ENCODE data around the gene FAM177B.
"Not testable (repeated sequence)": the region's sequence is repeated elsewhere in the genome, so short reads cannot be mapped to it uniquely, and the experiment has no call there.

Gene FAM177B

DNA sequence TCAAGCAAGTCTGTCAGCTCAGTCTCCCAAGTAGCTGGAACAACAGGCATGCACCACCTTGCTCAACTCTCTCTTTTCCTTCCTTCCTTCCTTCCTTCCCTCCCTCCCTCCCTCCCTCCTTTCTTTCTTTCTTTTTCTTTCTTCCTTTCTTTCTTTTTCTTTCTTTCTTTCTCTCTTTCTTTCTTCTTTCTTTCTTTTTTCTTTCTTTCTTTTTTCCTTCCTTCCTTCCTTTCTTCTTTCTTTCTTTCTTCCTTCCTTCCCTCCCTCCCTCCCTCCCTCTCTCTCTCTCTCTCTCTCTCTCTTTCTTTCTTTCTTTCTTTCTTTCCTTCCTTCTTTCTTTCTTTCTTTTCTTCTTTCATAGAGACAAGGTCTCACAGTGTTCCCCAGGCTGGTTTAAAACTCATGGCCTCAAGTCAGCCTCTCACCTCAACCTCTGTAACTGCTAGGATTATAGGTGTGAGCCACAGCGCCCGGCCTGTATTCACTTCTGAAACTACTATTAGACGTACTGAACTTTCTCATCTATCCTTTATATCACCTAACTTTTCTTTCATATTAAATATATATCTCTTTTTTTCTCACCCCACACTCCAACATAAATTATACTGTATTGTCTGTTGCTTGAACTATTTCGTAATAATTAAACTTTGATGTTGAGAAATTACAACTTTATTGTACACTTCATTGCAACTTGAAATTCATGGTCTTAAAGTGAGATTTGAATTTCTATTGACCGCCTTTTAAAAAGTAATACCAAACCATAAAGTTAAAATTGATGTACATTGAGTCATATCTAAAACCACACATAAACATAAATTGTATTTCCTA lies 4.8 kb downstream of the FAM177B start:
- not testable (repeated sequence) for DNase-seq

DNA sequence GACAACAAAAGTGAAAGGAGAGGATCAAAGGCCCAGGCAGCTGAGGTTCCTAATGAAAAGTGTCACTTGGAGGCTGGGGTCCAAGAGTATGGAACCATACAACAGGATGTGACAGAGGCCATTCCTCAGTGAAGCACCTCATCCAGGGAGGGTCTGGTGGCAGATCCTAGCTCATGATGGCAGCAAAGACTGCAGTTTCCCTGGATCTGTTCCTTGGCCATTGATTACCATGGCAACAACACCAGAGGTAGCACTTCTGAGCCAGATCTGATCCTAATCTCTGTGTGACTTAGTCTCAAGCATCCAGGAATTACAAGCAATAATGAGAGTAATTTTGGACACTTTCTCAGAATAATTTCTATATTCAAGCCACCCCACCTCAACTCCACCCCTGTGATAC lies 12.9 kb downstream of the FAM177B start:
- DNase-seq, result no peak

DNA sequence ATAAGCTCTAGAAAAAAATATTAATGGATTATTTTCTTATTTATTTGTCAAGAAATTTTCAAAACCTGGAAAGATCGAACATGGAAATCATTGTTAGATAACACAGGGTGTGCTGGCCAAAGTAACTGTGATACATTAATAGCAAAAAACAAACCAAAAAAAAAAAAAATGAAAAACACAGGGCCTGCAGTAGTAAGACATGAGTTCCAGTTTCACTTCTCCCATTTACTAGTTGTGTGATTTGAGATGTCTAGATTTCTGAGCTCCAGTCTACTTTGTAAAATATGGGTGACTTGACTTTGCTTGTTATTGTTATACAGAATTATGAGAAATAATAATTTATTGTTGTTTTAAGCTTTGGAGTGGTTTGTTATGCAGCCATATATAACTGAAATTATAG lies 13.6 kb downstream of the FAM177B start:
- no peak for DNase-seq

DNA sequence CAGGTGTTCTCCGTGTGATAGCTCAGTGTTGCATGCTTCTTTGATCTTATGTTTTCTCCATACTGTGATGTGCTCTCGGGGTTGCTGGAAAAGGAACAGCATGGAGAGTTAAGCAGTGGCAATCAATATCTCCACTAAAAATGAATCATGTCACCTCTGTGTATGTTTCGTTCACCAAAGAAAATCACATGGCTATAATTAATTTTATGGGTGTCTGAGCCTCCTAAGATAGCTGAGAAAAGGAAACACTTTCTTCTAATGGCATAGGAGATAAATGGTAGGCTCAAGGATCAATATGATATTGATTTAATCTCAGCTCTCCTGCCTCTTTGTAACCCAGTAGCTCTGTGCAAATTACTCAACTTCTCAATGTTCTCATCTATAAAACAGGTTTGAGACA lies 14.3 kb downstream of the FAM177B start:
- no peak for DNase-seq

DNA sequence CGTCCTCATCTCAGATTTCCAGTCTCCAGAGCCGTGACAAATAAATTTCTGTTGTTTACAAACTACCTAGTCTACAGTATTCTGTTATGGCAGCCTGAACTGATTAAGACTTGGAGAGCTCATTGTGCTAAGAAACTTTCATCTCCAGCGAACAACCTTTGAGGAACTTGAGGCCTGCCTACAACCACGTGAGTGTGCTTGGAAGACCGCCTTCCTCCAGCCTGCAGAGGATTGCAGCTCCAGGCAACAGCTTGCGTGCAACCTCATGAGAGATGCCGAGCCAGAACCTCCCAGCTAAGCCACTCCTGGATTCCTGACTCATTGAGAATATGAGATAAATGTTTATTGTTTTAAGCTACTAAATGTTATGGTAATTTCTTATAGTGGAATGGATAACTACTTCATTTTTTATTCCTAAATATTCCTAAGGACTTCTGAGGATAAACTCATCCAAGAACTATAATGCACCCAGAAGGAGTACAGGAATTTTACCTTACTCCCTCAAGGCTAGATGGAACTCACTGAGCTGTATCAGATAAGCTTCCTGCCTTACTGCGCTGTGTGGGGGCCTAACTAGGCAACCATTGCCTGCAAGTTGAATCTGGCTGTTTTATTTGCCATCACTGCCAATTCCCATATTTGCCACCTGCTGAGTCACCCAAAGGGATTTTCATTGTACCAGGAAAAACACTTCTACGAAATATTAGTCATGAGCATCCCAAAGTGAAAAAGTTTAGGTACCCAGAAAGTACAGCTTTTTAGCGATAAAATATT lies 17.6 kb downstream of the FAM177B start:
- peak; percentile 88 for DNase-seq

DNA sequence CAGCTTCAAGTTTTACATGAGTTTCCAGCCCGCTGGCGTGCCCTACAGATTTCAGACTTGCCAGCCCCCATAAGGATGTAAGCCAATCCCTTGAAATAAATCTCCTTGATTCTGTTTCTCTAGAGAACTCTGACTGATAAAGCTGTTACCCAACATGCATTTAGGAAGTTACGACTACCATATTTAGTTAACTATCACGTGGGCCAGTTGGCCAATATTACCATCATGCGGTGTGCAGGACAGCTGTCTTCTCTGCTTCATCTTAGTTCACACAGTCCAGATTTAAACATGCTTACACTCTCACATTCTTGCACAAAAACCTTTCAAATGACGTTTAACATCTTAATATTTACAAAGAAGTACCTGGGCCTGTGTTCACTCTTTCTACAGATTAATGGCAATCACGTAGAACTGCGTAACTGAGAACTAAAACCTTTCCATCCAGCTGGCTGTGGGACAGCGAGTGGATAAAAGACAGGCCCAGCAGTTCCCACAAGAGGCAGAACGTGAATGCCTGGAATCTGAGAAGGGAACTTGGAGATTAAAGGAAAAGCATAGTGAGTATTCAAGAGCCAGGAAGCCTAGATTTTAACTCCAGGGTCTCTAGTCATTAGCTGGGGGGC lies 20.8 kb downstream of the FAM177B start:
- no peak for DNase-seq

DNA sequence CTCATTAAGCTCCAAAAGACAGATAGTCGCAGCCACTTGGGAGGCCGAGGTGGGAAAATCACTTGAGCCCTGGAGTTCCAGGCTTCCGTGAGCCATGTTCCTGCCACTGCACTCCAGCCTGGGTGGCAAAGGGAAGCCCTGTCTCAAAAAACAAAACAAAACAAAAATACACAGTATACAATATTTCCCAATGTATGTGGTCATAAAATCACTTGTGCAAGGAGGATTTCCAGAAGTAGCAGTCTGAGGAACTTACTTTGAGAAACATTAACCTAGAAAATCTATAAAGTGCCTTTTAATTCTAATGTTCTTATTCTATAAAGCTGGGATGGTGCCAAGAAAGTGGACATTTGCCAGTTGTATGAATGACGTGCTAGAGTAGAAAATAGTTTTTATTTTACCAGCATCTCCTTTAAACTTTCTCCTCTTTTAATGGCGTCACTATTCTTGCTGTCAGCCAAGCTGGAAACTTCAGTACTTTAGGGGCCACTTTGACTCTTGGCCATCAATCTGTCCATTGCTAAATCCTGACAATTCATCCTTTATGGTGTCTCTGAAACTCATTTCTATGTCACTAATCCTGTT lies 22.5 kb downstream of the FAM177B start:
- no peak for DNase-seq

DNA sequence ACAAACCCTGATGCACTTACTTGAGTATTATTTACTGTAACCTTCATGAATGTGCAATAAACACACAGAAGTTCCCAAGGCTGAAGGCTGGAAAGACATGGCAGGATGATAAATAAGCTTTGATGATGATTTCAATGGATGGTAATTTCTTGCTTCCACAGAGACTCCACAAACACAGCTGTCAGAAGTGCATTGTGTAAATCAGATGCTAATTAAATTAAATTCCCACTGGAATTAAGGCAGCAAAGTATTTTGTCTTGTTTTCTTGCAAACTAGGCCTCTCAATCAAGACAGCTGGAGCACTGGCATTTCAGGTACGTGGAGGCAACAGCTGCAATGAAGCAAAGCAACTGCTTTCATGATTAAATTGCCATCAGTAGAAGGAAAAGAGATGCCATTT lies 24.1 kb downstream of the FAM177B start:
- DNase-seq, result no peak

DNA sequence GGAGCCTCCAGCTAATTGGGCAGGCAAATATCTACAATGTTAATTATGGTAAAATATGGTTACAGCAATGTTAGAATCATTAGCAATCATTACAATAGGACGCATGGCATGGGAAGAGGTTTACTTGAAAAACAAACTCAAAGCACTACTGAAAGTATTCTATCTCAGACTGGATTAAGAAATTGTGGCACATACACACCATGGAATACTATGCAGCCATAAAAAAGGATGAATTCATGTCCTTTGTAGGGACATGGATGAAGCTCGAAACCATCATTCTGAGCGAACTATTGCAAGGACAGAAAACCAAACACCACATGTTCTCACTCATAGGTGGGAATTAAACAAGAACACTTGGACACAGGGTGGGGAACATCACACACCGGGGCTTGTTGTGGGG lies 25.2 kb downstream of the FAM177B start:
- DNase-seq, result not testable (repeated sequence)

DNA sequence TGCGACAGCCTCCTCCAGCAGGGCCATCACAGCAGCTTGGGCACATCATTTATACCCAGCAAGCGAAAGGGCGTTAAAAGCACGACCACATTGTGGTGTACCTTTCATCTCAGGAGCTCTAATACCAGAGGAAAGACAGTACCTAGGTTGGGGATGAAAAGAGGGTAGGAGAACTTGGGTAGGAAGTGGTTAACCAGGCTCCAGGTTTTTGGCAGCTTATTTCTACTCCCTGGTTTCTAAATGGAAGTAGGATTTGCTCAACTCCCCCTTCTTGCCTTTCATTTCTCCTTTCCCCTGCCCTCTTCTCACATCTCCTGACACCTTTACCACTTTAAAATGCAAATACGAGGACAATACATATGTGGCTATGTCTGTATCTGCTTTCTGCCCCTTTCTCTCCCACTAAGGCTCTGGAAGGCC lies 30.2 kb downstream of the FAM177B start:
- DNase-seq, result no peak

DNA sequence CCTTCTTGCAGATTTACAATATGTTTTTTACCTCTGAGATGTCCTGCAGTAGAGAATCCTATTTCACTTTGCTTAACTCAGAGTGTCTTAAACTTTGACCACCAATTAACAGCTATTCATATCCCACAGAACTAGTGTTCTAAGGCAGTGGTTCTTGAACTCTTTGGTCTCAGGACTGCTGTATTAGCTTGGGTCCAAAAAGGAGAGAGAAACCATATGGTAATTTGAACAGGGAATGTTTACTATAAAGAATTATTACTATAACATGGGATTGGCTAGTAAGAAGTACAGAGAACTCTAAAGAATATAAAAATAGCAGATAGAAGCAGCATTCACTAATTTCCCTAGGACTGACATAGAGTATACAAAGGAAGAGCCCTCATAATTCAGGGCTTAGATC lies 31.6 kb downstream of the FAM177B start:
- DNase-seq, result no peak

DNA sequence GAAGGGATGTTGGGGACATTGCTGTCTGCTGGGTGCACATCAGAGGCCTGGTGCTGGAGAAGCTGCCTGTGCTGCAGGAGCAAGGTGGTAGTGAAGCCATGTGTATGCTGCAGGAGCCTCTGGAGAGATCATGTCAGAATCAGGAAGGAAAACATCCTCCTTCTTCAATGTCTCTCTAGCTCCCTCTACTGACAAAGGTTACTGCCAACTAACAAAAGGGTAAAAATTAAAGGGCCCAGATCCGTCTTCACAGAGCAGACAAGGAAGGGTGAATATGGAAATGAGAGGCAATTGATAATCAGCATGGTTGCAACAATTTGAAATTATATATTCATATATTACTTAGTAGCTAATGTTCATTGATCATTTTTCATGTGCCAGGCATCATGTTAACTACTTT lies 32.2 kb downstream of the FAM177B start:
- no peak for DNase-seq

DNA sequence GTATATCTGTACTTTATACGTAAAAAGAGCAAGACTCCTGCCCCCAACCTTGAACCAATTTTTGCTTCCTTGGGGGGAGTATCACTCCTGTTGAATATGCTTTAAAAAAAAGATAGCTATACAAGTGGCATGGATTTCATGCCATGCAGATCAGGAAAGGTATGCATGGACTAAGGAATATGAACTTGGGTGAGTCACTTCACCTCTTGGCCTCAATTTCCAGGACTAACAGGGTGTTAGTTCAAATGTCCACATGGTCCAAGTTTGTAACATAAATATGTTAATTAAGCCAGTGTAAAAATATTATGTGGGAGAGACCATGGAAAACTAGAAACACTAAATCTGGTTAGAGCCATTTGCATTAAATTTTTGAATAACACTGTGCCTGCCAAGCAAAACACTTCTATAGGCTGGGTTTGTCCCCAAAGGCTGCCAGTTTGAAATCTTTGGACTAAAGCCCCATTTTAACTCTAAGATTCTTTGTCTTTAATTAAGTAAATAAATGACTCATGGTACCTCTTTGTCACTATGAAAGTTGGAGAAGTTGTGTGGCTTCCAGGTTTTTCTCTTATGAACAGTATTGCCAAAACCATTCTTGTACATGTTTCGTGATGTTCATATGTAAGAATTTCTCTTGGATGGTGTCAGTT lies 33.1 kb downstream of the FAM177B start:
- DNase-seq, result no peak

DNA sequence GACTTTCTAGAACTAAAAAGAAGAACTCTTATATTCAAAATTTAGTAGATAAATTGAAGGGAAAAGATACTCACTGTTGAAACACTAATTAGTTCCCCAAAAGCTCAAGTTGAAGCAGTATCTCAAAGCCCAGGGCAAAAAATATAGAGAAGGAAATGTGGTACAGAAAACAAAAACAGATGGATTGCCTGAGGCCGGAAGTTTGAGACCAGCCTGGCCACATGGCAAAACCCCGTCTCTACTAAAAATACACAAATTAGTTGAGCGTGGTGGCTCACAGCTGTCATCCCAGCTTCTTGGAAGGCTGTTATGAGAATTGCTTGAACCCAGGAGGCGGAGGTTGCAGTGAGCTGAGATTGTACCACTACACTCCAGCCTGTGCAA lies 36.0 kb downstream of the FAM177B start:
- no peak for DNase-seq

DNA sequence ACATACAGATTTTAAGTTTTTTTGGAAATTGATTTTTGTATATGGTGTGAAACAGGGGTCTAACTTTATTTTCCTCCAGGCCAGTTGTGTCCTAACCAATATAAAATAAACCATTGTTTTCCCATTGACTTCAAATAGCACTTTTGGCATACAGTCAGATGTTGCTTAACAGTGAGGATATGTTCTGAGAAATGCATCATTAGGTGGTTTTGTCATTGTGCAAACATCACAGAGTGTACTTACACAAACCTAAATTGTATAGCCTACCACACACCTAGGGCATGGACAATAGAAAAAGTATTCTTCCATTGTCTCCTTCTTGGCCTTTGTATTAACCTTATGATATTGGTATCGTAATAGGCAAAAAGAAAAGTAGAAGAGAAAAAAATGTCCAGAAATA lies 40.5 kb downstream of the FAM177B start:
- DNase-seq, result no peak

DNA sequence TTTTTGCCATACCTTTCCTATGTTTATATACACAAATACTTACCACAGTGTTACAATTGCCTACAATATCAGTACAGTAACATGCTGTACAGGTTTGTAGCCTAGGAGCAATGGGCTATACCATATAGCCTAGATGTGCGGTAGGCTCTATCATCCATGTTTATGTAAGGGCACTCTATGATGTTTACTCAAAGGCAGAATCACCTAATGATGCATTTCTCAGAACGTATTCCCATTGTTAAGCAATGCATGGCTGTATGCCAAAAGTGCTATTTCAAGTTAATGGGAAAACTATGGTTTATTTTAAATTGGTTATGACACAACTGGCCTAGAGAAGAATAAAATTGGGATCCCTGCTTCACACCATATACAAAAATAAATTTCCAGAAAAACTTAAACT lies 41.0 kb downstream of the FAM177B start:
- DNase-seq, result no peak

DNA sequence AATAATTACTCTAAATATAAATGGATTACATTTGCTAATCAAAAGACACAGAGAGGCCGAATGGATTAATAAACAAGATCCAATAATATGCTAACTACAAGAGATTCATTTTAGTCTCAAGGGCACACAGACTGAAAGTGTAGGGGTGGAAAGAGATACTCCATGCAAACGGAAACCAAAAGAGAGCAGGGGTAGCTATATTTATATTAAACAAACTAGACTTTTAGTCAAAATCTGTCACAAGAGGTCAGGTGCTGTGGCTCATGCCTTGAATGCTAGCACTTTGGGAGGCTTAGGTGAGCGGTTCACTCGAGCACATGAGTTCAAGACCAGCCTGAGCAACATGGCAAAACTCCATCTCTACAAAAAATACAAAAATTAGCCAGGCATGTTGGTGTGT lies 44.2 kb downstream of the FAM177B start:
- no peak for DNase-seq

DNA sequence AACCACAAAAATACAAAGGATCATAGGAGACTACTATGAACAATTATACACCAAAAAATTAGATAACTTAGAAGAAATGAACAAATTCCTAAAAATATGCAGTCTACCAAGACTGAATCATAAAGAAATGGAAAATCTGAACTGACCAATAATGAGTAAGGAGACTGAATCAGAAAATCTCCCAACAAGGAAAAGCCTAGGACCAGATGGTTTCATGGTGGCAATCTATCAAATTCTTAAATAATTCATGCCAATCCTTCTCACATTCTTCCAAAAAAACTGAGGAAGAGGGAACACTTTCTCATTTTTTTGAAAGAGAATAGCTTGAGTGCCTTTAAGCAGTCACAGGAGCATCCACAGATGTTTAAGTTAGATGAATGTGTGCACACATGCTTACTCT lies 46.0 kb downstream of the FAM177B start:
- no peak for DNase-seq

DNA sequence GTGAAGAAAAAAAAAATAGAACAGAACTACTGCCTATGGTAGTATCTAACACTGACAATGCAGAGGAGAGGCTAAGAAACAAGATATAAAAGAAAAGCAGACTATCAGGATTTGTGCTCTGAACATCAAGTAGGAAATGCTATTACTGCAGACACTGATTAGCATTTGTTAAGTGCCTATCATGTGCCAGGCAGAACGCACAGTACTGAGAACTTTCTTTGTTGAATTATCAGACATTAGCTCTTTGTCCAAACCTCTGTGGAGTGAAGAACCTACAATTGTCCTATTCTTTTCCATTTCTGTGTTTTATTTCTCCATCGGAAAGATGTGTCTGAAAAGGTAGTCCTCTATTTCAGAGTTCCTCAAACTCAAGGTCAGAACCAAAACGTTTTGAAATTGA lies 47.4 kb downstream of the FAM177B start:
- DNase-seq, result no peak

DNA sequence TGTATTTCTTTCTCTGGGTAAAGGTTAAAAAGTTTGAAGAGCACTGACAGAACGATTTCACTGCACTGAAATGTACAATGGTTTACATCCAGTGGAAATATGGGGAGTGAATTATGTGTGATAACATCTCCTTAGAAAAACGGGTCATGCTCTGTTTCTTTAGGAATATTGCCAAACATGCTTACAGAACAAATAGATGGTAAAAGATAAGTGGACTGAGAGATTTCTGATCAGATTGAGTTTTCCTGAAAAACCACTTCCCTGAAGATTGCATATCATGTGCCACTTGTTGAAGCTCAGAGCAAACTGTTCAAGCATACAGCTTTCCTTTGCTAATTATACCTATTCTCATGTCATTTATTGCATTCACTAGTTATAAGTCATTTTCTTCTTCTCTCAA lies 47.9 kb downstream of the FAM177B start:
- no peak for DNase-seq

DNA sequence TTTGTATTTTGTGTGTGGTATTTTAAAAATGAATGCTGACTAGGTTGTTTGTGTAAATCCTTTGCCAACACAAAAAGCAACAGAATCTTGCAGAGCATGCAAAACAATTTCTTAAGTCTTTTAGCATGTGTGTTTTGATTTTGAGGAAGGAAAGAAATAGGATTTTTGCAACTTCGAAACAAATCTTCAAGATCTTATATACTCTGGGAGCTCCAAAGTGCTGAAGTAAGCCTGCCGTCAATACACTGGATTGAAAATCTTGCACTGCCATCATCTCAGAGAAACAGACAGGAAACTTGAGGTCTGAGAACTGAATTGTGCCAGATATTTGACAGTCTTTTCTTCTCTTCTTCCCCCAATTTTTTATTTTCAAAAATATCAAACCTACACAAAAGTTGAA lies 48.5 kb downstream of the FAM177B start:
- DNase-seq, result no peak

DNA sequence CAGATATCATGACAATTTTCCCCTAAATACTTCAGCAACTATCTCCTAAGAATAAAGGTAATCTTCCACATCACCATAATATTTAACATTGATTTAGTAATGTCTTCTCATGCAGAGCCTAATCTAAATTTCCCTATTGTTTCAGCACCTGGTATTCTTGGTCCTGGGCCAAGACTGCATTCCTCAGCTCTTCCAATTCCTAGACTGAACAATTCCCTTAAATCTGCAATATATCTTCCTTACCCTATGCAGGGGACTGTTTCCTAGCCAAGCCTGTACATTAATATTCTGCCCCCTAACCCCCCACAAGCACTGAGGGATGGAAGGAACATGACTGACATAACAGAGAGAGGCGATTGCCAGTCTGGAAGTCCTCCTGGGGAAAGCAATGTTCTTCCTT lies 49.1 kb downstream of the FAM177B start:
- DNase-seq, result peak; percentile 63

DNA sequence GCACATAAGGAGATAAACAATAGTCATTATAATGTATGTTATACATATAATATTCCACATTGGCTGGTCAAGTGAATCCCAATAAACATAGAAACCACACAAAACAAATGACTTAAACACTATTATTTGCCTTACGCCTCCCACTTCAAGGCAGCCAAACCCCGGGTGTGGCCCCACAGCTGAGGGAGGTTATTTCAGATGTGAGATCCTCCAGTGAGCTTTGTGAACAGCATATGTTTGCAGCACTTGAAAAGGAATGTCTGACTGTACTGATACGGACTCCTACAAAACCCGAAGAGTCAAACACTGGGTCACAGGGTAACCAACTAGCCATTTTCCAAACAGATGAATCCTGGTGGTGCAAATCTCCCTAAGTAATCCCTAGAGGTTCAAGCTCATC lies 50.7 kb downstream of the FAM177B start:
- DNase-seq, result no peak

All from fibroblast of upper back skin (primary cell).